Heart left ventricle (tissue), 16 donors: ENCODE data around the gene VGLL4. TPM values are rescaled to one million over a fixed set of nuclear protein-coding genes. Genes with fewer than 3 reads are reported as not detected.

Experiments used
- ATAC-seq, 4 donors: fragments of 200-7000 bp; cut with Tn5 transposase; one replicate each; pipeline ENCODE4 v1.9.1; 2020 to 2022; ENCODE audit warnings: moderate library complexity in 4 of 4, mild to moderate bottlenecking in 3 of 4, moderate number of reproducible peaks in 1 of 4
- DNase-seq, 5 donors: peaks; one replicate each; pipeline ENCODE4 v3.0.0-alpha.2; 2020
- H3K27ac ChIP-seq, 12 donors: fragments of 200-600 bp; sonication (generic) in 4 of 12; one replicate each; pipeline versions ENCODE4 v1.5.0 to v1.8.0; 2016 to 2022; ENCODE audit warnings: mild to moderate bottlenecking in 2 of 12
- H3K27me3 ChIP-seq, 9 donors: fragments of 200-600 bp; sonication (generic) in 2 of 9; one replicate each; pipeline versions ENCODE4 v1.5.1 to v1.8.0; 2016 to 2022; ENCODE audit warnings: mild to moderate bottlenecking in 3 of 9
- H3K36me3 ChIP-seq, 9 donors: fragments of 200-600 bp; sonication (generic) in 2 of 9; one replicate each; pipeline versions ENCODE4 v1.5.0 to v1.8.0; 2018 to 2022; ENCODE audit warnings: mild to moderate bottlenecking in 2 of 9
- H3K4me1 ChIP-seq, 12 donors: fragments of 200-600 bp; sonication (generic) in 4 of 12; one replicate each; pipeline versions ENCODE4 v1.5.0 to v1.8.0; 2016 to 2022; ENCODE audit warnings: mild to moderate bottlenecking in 3 of 12
- H3K4me3 ChIP-seq, 12 donors: fragments of 200-600 bp; sonication (generic) in 4 of 12; one replicate each; pipeline versions ENCODE4 v1.5.0 to v1.8.0; 2017 to 2022; ENCODE audit warnings: mild to moderate bottlenecking in 9 of 12, moderate library complexity in 4 of 12
- H3K9me3 ChIP-seq, 12 donors: fragments of 200-600 bp; sonication (generic) in 4 of 12; one replicate each; pipeline versions ENCODE4 v1.5.0 to v1.8.0; 2016 to 2022; ENCODE audit warnings: mild to moderate bottlenecking in 1 of 12
- CTCF ChIP-seq, 12 donors: fragments of 200-600 bp; sonication (generic) in 4 of 12; IDR thresholded peaks; one replicate each; pipeline versions ENCODE4 v1.5.0 to v1.8.0; 2018 to 2022; ENCODE audit warnings: antibody characterized with exemption in 12 of 12, mild to moderate bottlenecking in 5 of 12
- POLR2A ChIP-seq, 2 donors: fragments of 450-650 bp; IDR thresholded peaks; one replicate each; pipeline ENCODE4 v1.6.1; 2017; ENCODE audit warnings: antibody characterized with exemption in 2 of 2, mild to moderate bottlenecking in 2 of 2, moderate library complexity in 2 of 2
- WGBS, 4 donors: extraction: QIAGEN DNeasy Blood & Tissue Kit in 2 of 4; methylation state at CpG; one replicate each; pipeline versions ENCODE4 v1.1.5 to v1.1.7; 2013 to 2018; 5-methylcytosine and 5-hydroxymethylcytosine counted together
- intact Hi-C, 10 donors: fragments of 100-400 bp; cut with DNase I; formaldehyde crosslinking; loops; one replicate each; pipeline versions ENCODE4 v1.11.1 to v1.14.2; 2022
- polyA plus RNA-seq, 2 donors: library from polyadenylated mRNA; stranded (reverse); fragments of 200-250 nt; gene quantifications; one replicate each; pipeline ENCODE4 v1.2.3, GENCODE V29; 2013
- total RNA-seq, 9 donors: library from RNA; depleted of rRNA in 2 of 9; stranded (reverse); fragments of >200 nt in 2 of 9; fragmentation: NEBNext Ultra II Directional in 3 of 9; extraction: Animal tissue kit (Norgen Biotek cat#: 25700) in 3 of 9; gene quantifications; one replicate each; pipeline versions ENCODE4 v1.1.0 to v1.2.4, GENCODE V29; 2016 to 2023
- donor health status: ischemic (EF 13 %, LVEDD 7.1; RV severe dilation, severe dysfunction).
- donor health status: healthy with polysubstance abuse.
- donor health status: DM: no; HTN: yes; CAD: no.
- donor health status: DM: no; HTN: no; CAD: no.
- donor health status: ischemic (EF 25% LVEDD 6.9; RV normal size, moderate dysfunction).
- donor health status: ischemic (EF 25% LVEDD 5.7; RV mildly dilated, moderate dysfunction).
- donor health status: healthy.
- donor health status: DM: yes; HTN: yes; CAD: no.
- donor health status: ischemic (EF 35%, LVEDD 5.7; RV mildly dilated, moderate dysfunction).
- donor health status: nonischemic (EF 11% LVEDD 7.7; RV severe dilation, severe dysfunction).
- donor health status: DM: yes; HTN: yes; CAD: no.
- donor health status: PGD.
- donor health status: ischemic (EF 29% LVEDD 5.4; RV normal size, mild dysfunction).
- donor health status: nonischemic (EF 23%, LVEDD 6.1; RV moderate dilation, normal function).

Gene VGLL4
- total and polyA plus RNA-seq, 11 donors = 24.0 to 40.4 (median 27.0) TPM

GRCh38 chr3:11626084-11626463 is 17.6 kb downstream of the VGLL4 start:
- no peak for DNase-seq
- WGBS, 4 donors = 20 to 39% (median 37%) methylated on average over 2 of the region's 2 CpGs
- TF ChIP-seq POLR2A (IDR thresholded peaks at IDR 0.05) (no peak), CTCF (IDR thresholded peaks at IDR 0.05) (no peak)
- H3K4me3 ChIP-seq = no peak overlapping the region
- no peaks in the 10 kb centered on the region for H3K9me3 ChIP-seq
- no peak overlapping the region for H3K27ac ChIP-seq
- H3K36me3 ChIP-seq = peaks cover 0 to 3% (median 0%) of the 10 kb centered on the region in 9 donors
- H3K4me1 ChIP-seq = peaks cover 4 to 86% (median 49%) of the 10 kb centered on the region in 12 donors
- intact Hi-C loops = no loop called here
- ATAC-seq = no peak
- H3K27me3 ChIP-seq = no peaks in the 10 kb centered on the region

- peaks cover 0 to 3% (median 0%) of the 10 kb centered on the region in 9 donors for H3K36me3 ChIP-seq
- peaks cover 4 to 86% (median 49%) of the 10 kb centered on the region in 12 donors for H3K4me1 ChIP-seq
- DNase-seq = no peak
- no peak overlapping the region for H3K4me3 ChIP-seq
- no peaks in the 10 kb centered on the region for H3K9me3 ChIP-seq
- H3K27me3 ChIP-seq = no peaks in the 10 kb centered on the region
- ATAC-seq = no peak
- intact Hi-C loops = no loop called here
- 84 to 89% (median 88%) methylated on average over 5 of the region's 5 CpGs for WGBS, 4 donors
- TF ChIP-seq POLR2A (IDR thresholded peaks at IDR 0.05) = no peak
- no peak for TF ChIP-seq CTCF (IDR thresholded peaks at IDR 0.05)
- H3K27ac ChIP-seq = no peak overlapping the region
These were observed 18.2 kb downstream of the VGLL4 start for GRCh38 chr3:11625376-11626083.

GRCh38 chr3:11624704-11625375 is 18.9 kb downstream of the VGLL4 start:
- no peak overlapping the region for H3K27ac ChIP-seq
- peaks cover 4 to 86% (median 53%) of the 10 kb centered on the region in 12 donors for H3K4me1 ChIP-seq

More at GRCh38 chr3:11624704-11625375, 18.9 kb downstream of the VGLL4 start:
- WGBS, 4 donors = 73 to 82% (median 78%) methylated on average over 7 of the region's 7 CpGs
- ATAC-seq = no peak
- Histone ChIP-seq H3K4me3 (no peak overlapping the region), H3K36me3 (peaks cover 0 to 3% (median 0%) of the 10 kb centered on the region in 9 donors), H3K9me3 (no peaks in the 10 kb centered on the region), H3K27me3 (no peaks in the 10 kb centered on the region)
- TF ChIP-seq CTCF (IDR thresholded peaks at IDR 0.05) (no peak), POLR2A (IDR thresholded peaks at IDR 0.05) (no peak)
- no peak for DNase-seq
- intact Hi-C loops = no loop called here
